BLaER1 (cell line): ENCODE results near the gene EXOSC5.
"Not testable (repeated sequence)": the region's sequence is repeated elsewhere in the genome, so short reads cannot be mapped to it uniquely, and the experiment has no call there.

Experiments
- H3K27ac ChIP-seq: shearing (Covaris generic); formaldehyde crosslinking; 2 replicates; pipeline ENCODE4 v1.8.1; 2022
- H3K27me3 ChIP-seq: shearing (Covaris generic); formaldehyde crosslinking; 2 replicates; pipeline ENCODE4 v1.8.1; 2022
- H3K36me3 ChIP-seq: shearing (Covaris generic); formaldehyde crosslinking; 2 replicates; pipeline ENCODE4 v1.8.1; 2022
- H3K4me1 ChIP-seq: shearing (Covaris generic); formaldehyde crosslinking; 2 replicates; pipeline ENCODE4 v1.8.1; 2022
- H3K4me2 ChIP-seq: shearing (Covaris generic); formaldehyde crosslinking; 2 replicates; pipeline ENCODE4 v1.8.1; 2022
- H3K4me3 ChIP-seq: shearing (Covaris generic); formaldehyde crosslinking; 2 replicates; pipeline ENCODE4 v1.8.1; 2022
- H3K9ac ChIP-seq: shearing (Covaris generic); formaldehyde crosslinking; 2 replicates; pipeline ENCODE4 v1.8.1; 2022
- H3K9me3 ChIP-seq: shearing (Covaris generic); formaldehyde crosslinking; 2 replicates; pipeline ENCODE4 v1.8.1; 2022
- H4K20me1 ChIP-seq: shearing (Covaris generic); formaldehyde crosslinking; 2 replicates; pipeline ENCODE4 v1.8.1; 2022
- Cebpa-rat ChIP-seq: shearing (Covaris generic); IDR thresholded peaks from 2 replicates; pipeline ENCODE4 v1.8.1; 2022

The EXOSC5 gene

DNA sequence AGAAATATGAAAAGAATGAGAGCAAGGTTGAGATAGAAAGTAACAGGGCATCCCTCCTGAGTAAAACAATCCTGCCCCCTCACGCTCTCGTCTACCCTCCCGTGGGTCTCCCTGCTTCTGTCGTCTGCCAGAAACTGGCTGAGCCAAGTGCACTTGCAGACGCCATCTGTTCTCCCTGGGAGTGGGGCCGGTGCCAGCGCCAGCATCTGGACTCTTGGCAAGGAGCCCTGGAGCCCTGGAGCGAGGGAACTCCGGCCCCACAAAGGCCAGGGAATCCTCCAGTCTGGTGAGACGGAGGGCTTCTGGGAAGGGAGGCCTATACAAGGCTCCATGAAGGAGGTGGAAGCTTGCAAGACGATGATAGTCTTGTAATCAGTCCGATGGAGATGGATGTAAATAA, 23.2 kb downstream of the EXOSC5 start:
- TF ChIP-seq Cebpa-rat: no peak
- Histone ChIP-seq H3K27me3 (no peaks in the 10 kb centered on the region; the same call in 1 of the 2 replicates), H3K4me2 (no peak overlapping the region), H3K9me3 (no peaks in the 10 kb centered on the region), H3K4me1 (peaks cover 38% of the 10 kb centered on the region), H3K27ac (no peak overlapping the region), H3K4me3 (no peak overlapping the region), H4K20me1 (no peaks in the 10 kb centered on the region; the same call in 1 of the 2 replicates), H3K9ac (no peak overlapping the region), H3K36me3 (0 out of 2 replicates have a peak, but pooled peaks cover 12% of the 10 kb centered on the region)

DNA sequence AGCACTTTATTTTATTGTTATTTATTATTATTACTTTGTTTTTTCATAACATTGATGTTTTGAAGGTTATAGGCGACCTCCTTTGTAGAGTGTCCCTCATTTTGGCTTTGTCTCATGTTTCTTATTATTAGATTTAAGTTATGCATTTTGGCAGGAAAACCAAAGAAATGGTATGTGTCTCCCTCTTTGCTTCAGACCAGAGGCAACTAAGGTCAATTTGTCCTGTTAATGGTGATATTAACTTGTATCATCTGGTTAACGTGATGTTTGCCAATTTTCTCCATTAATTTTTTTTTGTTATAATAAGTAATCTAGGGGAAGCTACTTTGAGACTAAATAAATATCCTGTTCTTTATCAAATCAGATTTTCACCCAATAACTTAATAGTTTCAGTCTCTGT, 24.7 kb downstream of the EXOSC5 start:
- Histone ChIP-seq H4K20me1 (no peaks in the 10 kb centered on the region; the same call in 1 of the 2 replicates), H3K27ac (no peak overlapping the region), H3K9ac (no peak overlapping the region), H3K4me1 (peaks cover 32% of the 10 kb centered on the region), H3K4me3 (no peak overlapping the region), H3K9me3 (no peaks in the 10 kb centered on the region), H3K4me2 (no peak overlapping the region), H3K27me3 (no peaks in the 10 kb centered on the region; the same call in 1 of the 2 replicates), H3K36me3 (0 out of 2 replicates have a peak, but pooled peaks cover 12% of the 10 kb centered on the region)
- TF ChIP-seq Cebpa-rat: no peak

DNA sequence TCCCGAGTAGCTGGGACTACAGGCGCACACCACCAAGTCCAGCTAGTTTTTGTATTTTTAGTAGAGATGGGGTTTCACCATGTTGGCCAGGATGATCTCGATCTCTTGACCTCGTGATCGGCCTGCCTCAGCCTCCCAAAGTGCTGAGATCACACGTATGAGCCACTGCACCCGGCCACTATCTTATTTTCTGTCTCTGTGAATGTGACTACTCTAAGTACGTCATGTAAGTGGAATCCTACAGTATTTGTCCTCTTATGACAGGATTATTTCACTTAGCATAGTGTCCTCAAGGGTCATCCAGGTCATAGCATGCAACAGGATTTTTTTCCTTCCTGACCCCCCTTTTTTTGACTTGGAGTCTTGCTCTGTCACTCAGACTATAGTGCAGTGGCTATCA, 25.6 kb downstream of the EXOSC5 start:
- no peak overlapping the region for H3K4me3 ChIP-seq
- no peaks in the 10 kb centered on the region; the same call in 1 of the 2 replicates for H4K20me1 ChIP-seq
- no peaks in the 10 kb centered on the region for H3K9me3 ChIP-seq
- H3K27me3 ChIP-seq: no peaks in the 10 kb centered on the region; the same call in 1 of the 2 replicates
- no peak for TF ChIP-seq Cebpa-rat
- peaks cover 35% of the 10 kb centered on the region for H3K4me1 ChIP-seq
- H3K27ac ChIP-seq: no peak overlapping the region
- H3K9ac ChIP-seq: no peak overlapping the region
- 0 out of 2 replicates have a peak, but pooled peaks cover 12% of the 10 kb centered on the region for H3K36me3 ChIP-seq
- no peak overlapping the region for H3K4me2 ChIP-seq

DNA sequence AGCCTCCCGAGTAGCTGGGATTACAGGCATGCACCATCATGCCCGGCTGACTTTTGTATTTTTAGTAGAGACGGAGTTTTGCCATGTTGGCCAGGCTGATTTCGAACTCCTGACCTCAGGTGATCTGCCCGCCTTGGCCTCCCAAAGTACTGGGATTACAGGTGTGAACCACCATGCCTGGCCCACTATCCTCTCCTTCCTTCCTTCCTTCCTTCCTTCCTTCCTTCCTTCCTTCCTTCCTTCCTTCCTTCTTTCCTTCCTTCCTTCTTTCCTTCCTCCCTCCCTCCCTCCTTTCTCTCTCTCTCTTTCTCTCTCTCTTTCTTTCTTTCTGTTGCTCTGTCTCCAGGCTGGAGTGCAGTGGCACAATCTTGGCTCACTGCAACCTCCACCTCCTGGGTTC, 26.0 kb downstream of the EXOSC5 start:
- peaks cover 31% of the 10 kb centered on the region for H3K4me1 ChIP-seq
- not testable (repeated sequence) for H3K9ac ChIP-seq, H3K9me3 ChIP-seq, H3K4me2 ChIP-seq, H3K27me3 ChIP-seq, H3K27ac ChIP-seq, H4K20me1 ChIP-seq, H3K4me3 ChIP-seq
- H3K36me3 ChIP-seq: 0 out of 2 replicates have a peak, but pooled peaks cover 12% of the 10 kb centered on the region

DNA sequence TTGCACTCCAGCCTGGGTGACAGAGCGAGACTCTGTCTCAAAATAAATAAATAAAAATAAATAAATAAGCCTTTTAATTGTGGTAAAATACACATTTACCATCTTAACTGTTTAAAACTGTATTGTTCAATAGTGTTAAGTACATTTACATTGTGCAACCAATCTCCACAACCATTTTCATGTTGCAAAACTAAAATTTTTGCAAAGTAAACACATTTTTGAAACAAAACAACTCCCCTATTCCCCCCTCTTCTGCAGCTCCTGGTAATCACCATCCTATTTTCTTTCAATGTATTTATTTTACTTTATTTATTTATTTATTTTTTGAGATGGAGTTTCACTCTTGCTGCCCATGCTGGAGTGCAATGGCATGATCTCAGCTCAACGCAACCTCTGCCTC, 27.4 kb downstream of the EXOSC5 start:
- 0 out of 2 replicates have a peak, but pooled peaks cover 8% of the 10 kb centered on the region for H3K36me3 ChIP-seq
- H3K27ac ChIP-seq: no peak overlapping the region
- no peaks in the 10 kb centered on the region for H3K27me3 ChIP-seq
- no peak overlapping the region for H3K4me3 ChIP-seq
- no peak overlapping the region for H3K4me2 ChIP-seq
- H3K4me1 ChIP-seq: peaks cover 34% of the 10 kb centered on the region
- no peak overlapping the region for H3K9ac ChIP-seq
- H4K20me1 ChIP-seq: no peaks in the 10 kb centered on the region; the same call in 1 of the 2 replicates
- no peaks in the 10 kb centered on the region for H3K9me3 ChIP-seq
- no peak for TF ChIP-seq Cebpa-rat

DNA sequence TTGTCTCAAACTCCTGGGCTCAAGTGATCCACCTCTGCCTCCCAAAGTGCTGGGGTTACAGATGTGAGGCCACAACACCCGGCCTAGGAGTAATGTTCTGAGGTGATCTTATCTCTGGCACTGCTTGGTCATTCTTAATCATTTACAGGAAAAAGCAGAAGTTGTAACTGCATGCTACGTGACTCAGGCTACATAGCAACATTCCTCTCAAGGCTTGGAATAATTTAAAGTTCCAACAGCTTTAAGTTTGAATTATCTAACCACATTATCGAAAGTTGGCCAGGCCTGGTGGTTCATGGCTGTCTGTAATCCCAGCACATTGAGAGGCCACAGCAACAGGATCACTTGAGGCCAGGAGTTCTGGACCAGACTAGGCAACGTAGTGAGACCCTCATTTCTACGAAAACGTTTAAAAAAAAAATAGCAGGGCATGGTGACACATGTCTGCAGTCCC, 29.3 kb downstream of the EXOSC5 start:
- Histone ChIP-seq H3K9me3 (no peaks in the 10 kb centered on the region), H3K9ac (no peak overlapping the region), H3K27me3 (no peaks in the 10 kb centered on the region), H3K4me3 (no peak overlapping the region), H3K4me1 (peaks cover 38% of the 10 kb centered on the region), H3K27ac (peak overlapping the region; percentile 38), H4K20me1 (no peaks in the 10 kb centered on the region), H3K4me2 (peak overlapping the region; percentile 54), H3K36me3 (0 out of 2 replicates have a peak, but pooled peaks cover 4% of the 10 kb centered on the region)
- no peak for TF ChIP-seq Cebpa-rat

DNA sequence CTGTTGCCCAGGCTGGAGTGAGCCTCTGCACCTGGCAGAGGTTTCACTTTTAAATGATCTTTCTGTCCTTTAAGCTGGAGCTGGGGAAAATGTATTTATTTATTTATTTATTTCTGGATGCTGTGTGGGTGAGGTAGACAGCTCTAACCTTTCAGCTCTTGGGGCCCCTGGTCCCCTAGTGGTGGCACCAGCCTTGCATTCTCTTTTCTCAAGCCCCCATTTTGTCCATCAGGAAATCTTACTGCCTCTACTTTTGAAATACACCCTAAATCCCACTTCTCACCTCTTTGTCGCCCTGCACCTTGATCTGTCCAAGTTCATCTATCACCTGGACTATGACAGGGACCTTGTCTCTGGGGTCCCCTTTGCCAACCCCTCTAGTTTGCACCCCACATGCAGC, 31.1 kb downstream of the EXOSC5 start:
- Histone ChIP-seq H3K27me3 (no peaks in the 10 kb centered on the region), H4K20me1 (no peaks in the 10 kb centered on the region), H3K4me3 (no peak overlapping the region), H3K4me1 (peaks cover 35% of the 10 kb centered on the region), H3K9ac (no peak overlapping the region), H3K9me3 (no peaks in the 10 kb centered on the region), H3K36me3 (0 out of 2 replicates have a peak, but pooled peaks cover 2% of the 10 kb centered on the region), H3K27ac (no peak overlapping the region), H3K4me2 (no peak overlapping the region)
- no peak for TF ChIP-seq Cebpa-rat

DNA sequence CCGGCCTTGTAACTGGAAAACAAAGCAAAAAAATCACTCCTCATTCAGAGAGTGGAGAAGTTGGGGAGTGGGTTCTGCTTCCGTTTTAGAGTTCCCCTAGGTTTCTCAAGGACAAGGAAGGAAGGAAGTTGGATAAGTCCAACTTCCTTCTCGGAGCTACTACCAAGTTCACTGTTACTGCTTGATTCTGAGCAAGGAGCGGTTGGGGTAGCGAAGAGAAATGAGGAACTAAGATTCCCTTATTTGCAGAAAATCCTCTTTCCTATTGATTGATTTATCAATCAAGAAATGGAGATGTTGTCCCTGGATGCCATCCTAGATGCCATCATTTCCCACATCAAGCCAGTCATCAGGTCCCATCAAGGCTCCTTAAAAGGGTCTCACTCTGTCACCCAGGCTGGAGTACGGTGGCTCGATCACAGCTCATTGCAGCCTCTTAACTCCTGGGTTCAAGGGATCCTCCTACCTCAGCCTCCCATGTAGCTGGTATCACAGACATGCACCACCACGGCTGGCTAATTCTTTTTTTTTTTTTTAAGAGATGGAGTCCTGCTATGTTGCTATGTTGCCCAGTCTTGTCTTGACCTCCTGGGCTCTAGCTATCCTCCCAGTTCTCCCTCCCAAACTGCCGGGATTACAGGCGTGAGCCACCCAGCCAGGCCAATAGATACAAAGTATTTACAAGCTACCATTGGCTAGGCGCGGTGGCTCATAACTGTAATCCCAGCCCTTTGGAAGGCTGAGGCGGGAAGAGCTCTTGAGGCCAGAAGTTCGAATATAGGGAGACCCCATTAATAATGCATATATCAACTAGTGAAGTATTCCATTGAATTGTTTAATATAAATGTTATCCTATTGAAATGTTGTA, 32.4 kb downstream of the EXOSC5 start:
- Histone ChIP-seq H3K9me3 (no peaks in the 10 kb centered on the region), H3K4me3 (peak overlapping the region; percentile 78), H3K27me3 (no peaks in the 10 kb centered on the region), H4K20me1 (no peaks in the 10 kb centered on the region), H3K4me1 (peaks cover 29% of the 10 kb centered on the region), H3K9ac (peak overlapping the region; percentile 98), H3K4me2 (peak overlapping the region; percentile 78), H3K36me3 (0 out of 2 replicates have a peak, but pooled peaks cover 5% of the 10 kb centered on the region), H3K27ac (peak overlapping the region; percentile 98)
- no peak for TF ChIP-seq Cebpa-rat

DNA sequence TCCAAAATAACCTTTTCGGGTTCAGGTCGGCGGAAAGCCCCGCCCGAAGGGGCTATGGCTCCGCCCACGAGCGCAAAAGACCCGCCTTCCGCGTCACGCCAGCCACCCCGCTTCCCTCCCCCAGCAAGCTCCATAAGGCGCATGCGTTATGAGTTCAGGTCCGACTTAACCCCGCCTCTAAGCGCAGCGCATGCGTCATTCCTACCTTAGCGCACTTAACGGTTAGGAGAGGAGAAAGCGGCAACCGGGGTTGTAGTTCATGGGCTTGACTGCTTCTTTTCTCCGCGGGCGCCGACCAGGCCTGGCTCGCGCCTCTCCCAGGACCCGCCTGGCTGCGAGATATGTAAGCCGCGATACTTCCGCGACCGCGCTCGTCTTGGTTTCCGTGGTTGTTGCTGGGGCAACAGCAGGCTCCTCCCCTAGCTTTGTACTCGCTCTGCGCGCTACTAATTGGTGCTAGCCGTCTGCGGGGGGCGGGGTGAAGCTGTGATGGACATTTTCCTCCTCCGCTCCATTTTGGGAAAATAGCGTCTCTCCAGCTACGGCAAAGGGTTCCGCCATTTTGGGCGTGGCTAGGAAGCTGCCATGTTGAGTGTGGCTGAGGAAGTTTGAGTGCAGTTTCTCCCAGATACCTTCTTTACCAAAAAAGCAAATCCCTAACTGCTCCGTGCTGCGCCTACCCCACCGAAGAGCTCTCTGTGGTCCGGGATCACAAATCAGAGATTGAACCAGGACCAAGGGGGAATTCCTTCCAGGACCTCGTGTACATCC, 33.2 kb downstream of the EXOSC5 start, which contains the start of gene B9D2:
Gene B9D2, minus strand, starts transcription at position 397 of the 771 bp plus-strand sequence. CDS start 630 bp downstream, outside the sequence.
- Histone ChIP-seq H3K27ac (peak within 1 kb of the TSS; percentile 98), H3K4me3 (peak within 1 kb of the TSS; percentile 78), H4K20me1 (no peaks in the 10 kb centered on the region), H3K9me3 (no peaks in the 10 kb centered on the region), H3K4me1 (peaks cover 29% of the 10 kb centered on the region), H3K9ac (peak within 1 kb of the TSS; percentile 98), H3K4me2 (peak within 1 kb of the TSS; percentile 78), H3K27me3 (no peaks in the 10 kb centered on the region), H3K36me3 (0 out of 2 replicates have a peak, but pooled peaks cover 5% of the 10 kb centered on the region)
- TF ChIP-seq Cebpa-rat: no peak
